RKO (cell line): ENCODE data around the gene SERPINE1.
"Not testable (repeated sequence)": the region's sequence is repeated elsewhere in the genome, so short reads cannot be mapped to it uniquely, and the experiment has no call there.

Experiments
- DNase-seq: peaks from one replicate; pipeline ENCODE4 v3.0.0-alpha.2; 2016; ENCODE audit warnings: low spot score

SERPINE1 gene

DNA sequence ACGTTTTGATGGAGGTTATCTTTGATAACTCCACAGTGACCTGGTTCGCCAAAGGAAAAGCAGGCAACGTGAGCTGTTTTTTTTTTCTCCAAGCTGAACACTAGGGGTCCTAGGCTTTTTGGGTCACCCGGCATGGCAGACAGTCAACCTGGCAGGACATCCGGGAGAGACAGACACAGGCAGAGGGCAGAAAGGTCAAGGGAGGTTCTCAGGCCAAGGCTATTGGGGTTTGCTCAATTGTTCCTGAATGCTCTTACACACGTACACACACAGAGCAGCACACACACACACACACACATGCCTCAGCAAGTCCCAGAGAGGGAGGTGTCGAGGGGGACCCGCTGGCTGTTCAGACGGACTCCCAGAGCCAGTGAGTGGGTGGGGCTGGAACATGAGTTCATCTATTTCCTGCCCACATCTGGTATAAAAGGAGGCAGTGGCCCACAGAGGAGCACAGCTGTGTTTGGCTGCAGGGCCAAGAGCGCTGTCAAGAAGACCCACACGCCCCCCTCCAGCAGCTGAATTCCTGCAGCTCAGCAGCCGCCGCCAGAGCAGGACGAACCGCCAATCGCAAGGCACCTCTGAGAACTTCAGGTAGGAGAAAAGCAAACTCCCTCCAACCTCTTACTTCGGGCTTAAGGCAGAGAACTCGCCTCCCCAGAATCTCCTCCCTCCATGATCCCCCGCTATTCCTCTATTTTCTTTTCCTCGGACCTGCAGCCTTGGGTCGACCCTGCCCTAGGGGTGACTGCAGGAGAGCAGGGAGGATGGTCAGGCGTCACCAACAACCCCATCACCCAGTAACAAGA, at the start of gene SERPINE1:
Gene SERPINE1 (plus strand): TSS at position 454 of the 809 bp plus-strand sequence. CDS start 1,290 bp downstream, outside the sequence.
- peak; percentile 100 for DNase-seq

- peak; percentile 86 for DNase-seq
Measured at GRCh38 chr7:101077303-101078086, 49.4 kb upstream of the SERPINE1 start.

DNA sequence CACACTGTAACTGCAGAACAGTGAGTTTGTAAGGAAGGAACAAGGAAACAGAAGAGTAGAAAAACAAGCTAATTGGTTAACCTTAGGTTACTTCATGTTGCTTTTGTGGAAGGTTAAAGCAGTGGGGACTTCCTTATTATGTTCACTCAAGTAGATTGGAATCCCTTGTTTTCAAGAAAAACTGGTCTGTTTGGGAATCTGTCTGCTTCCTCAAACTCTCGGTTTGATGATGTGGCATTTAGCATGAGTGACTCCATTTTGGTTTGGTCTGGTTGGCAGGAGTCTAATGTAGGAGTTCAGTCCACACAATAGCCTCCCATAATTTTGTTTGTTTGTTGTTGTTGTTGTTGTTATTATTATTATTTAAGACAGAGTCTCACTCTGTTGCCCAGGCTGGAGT, 45.5 kb upstream of the SERPINE1 start:
- DNase-seq, result no peak

GRCh38 chr7:101084865-101085161, 42.1 kb upstream of the SERPINE1 start:
- DNase-seq, result no peak

- DNase-seq, result peak; percentile 89
Measured at GRCh38 chr7:101085162-101085964, 41.5 kb upstream of the SERPINE1 start, which contains the start of gene TRIM56. TSS of gene TRIM56 (plus strand) at chr7:101085481. CDS start at chr7:101087313, 1,832 bp downstream.

DNA sequence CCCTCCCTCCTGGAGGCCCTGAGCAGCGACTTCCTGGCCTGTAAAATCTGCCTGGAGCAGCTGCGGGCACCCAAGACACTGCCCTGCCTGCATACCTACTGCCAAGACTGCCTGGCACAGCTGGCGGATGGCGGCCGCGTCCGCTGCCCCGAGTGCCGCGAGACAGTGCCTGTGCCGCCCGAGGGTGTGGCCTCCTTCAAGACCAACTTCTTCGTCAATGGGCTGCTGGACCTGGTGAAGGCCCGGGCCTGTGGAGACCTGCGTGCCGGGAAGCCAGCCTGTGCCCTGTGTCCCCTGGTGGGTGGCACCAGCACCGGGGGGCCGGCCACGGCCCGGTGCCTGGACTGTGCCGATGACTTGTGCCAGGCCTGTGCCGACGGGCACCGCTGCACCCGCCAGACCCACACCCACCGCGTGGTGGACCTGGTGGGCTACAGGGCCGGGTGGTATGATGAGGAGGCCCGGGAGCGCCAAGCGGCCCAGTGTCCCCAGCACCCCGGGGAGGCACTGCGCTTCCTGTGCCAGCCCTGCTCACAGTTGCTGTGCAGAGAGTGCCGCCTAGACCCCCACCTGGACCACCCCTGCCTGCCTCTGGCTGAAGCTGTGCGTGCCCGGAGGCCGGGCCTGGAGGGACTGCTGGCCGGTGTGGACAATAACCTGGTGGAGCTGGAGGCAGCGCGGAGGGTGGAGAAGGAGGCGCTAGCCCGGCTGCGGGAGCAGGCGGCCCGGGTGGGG, 39.4 kb upstream of the SERPINE1 start:
- no peak for DNase-seq

DNA sequence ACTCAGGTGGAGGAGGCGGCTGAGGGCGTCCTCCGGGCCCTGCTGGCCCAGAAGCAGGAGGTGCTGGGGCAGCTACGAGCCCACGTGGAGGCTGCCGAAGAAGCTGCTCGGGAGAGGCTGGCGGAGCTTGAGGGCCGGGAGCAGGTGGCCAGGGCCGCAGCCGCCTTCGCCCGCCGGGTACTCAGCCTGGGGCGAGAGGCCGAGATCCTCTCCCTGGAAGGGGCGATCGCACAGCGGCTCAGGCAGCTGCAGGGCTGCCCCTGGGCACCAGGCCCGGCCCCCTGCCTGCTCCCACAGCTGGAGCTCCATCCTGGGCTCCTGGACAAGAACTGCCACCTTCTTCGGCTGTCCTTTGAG, 38.9 kb upstream of the SERPINE1 start:
- DNase-seq, result no peak

- no peak for DNase-seq
Measured at GRCh38 chr7:101088858-101089529, 37.9 kb upstream of the SERPINE1 start.

- DNase-seq, result no peak
Measured at GRCh38 chr7:101089876-101090275, 37.0 kb upstream of the SERPINE1 start.

DNA sequence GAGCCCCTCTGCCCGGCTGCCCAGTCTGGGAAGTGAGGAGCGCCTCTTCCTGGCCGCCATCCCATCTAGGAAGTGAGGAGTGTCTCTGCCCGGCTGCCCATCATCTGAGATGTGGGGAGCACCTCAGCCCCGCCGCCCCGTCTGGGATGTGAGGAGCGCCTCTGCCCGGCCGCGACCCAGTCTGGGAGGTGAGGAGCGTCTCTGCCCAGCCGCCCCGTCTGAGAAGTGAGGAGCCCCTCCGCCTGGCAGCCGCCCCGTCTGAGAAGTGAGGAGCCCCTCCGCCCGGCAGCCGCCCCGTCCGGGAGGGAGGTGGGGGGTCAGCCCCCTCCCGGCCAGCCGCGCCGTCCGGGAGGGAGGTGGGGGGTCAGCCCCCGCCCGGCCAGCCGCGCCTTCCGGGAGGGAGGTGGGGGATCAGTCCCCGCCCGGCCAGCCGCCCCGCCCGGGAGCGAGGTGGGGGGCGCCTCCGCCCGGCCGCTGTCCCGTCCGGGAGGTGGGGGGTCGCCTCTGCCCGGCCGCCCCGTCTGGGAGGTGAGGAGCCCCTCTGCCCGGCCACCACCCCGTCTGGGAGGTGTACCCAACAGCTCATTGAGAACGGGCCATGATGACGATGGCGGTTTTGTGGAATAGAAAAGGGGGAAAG, 34.5 kb upstream of the SERPINE1 start:
- DNase-seq, result not testable (repeated sequence)

- peak; percentile 78 for DNase-seq
Measured at GRCh38 chr7:101093906-101094305, 33.0 kb upstream of the SERPINE1 start.

- DNase-seq, result no peak
Measured at GRCh38 chr7:101094376-101094775, 32.5 kb upstream of the SERPINE1 start.

- no peak for DNase-seq
Measured at GRCh38 chr7:101094791-101095375, 32.0 kb upstream of the SERPINE1 start.

DNA sequence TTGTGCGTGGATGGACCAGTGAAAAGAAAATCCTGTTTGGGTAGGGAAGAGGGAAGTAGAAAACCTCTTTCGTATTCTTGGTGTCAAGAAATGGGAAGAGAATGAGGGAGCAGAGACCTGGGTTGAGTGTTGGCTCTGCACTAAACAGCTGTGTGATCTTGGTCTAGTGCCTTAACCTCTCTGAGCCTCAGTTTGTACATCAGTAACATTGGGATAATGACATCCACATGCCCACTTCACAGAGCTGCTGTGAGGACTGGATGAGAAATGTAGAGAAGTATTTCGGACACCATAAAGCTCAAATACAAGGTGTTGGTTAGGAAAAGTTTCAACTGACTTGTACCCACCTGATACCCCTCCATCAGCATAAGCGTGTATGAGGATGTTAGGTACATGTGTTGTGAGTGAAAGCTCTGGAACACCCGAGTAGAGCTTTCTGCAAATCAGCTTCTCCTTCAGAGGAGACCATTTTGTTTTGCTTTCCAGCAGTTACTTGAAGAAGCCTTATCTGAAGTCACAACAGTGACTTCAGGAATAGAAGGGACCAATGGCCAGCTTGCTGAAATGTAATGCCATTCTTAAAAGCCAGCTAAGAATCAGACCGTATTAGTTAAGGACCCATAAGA, 30.5 kb upstream of the SERPINE1 start:
- no peak for DNase-seq

DNA sequence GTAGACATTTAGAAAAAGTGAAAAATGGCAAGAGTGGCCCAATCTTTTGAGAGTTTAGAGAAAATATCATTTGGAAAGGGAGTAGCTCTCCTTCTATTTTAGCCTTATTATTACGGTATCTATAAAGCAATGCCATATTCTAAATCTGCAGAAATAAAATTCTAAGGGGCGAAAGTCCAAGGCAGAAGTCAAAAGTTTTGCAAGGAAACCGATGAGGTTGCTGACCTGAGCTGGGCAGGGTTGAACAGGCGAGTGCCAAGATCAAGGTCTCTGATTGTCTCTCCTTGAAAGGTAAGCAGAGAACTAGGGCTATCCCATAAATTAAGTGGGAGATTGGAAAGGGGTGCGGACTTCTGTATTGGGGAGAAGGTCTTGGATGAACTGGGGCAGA, 30.0 kb upstream of the SERPINE1 start:
- no peak for DNase-seq

GRCh38 chr7:101097561-101097960, 29.3 kb upstream of the SERPINE1 start:
- no peak for DNase-seq

DNA sequence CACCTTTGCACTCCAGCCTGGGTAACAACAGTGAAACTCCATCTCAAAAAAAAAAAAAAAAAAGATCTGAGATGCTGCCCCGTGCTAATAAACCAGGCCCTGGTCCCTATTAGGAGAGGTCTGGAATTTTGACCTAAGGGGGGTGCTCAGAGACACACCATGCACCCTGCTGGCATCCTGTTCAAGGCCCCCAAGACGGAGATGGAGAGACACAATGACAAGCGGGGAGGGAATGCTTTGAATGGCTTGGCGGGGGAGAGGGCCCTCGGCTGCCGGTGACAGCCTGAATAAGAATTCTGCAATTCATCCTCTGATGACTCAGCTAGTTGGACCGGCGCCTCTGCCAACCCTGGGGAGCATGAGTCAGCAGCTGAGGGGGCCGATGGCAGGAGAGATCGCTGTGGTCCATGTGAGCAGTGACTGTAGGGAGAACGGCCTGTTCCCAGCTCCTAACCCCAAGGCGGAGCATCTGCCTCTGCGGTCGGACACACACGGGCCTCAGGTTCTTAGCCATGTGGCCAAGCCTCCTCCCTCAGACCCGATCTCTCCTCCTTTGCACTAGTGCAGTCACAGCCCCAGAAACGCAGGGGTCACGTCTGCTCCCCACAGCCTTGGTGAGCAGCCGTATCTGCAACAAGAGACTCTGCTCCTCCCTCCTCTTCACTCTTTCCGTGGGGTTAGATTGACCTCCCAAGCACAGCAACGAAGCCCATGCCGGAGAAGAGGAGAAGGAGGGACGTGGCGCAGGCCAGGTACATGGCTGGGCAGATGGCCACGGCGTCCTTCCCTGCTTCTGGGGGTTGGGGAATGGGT, 26.7 kb upstream of the SERPINE1 start:
- peak; percentile 100 for DNase-seq

- DNase-seq, result peak; percentile 68
Measured at GRCh38 chr7:101100858-101101847, 25.8 kb upstream of the SERPINE1 start.
